A204.1 (cell line): ENCODE results near the gene STARD10.
"Not testable (repeated sequence)": the region's sequence is repeated elsewhere in the genome, so short reads cannot be mapped to it uniquely, and the experiment has no call there.

Experiments
- FAIRE-seq: peaks from 2 replicates; lab custom pipeline; 2012; peaks lifted over from hg19 to GRCh38; lab: Jason Lieb, UNC

The STARD10 gene

DNA sequence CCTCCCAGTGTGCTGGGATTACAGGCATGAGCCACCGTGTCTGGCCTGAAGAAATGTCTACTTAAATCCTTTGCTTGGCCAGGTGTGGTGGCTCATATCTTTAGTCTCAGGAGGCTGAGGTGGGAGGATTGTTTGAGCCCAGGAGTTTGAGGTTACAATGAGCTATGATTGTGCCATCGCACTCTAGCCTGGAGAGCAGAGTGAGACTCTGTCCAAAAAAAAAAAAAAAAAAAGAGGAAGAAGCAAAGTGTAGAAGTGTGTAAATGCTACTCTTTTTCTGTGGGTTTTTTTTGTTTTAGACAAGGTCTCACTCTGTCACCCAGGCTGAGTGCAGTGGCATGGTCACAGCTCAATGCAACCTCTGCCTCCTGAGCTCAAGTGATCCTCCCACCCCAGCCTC is 13.9 kb upstream of the STARD10 start:
- FAIRE-seq = no peak

DNA sequence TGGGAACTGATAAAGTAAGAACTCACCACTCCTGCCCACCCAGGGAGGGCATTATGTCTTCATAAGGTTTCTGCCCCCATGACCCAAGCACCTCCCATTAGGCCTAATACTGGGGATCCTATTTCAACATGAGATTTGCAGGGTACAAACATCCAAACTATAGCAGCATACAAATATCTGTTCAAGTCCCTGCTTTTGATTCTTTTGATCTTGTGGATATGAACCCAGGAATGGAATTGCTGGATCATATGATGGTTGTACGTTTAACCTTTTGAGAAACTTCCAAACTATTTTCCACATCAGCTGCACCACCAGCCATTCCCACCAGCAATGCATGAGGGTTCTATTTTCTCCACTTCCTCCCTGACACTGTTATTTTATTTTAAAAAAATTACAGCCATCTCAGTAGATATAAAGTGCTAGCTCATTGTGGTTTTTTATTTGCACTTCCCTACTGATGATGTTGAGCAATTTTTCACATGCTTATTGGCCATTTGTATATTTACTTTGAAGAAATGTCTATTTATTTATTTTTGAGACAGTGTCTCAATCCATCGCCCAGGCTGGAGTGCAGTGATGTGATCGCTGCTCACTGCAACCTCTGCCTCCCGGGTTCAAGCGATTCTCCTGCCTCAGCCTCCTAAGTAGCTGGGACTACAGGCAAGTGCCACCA is 13.3 kb upstream of the STARD10 start:
- FAIRE-seq = no peak

DNA sequence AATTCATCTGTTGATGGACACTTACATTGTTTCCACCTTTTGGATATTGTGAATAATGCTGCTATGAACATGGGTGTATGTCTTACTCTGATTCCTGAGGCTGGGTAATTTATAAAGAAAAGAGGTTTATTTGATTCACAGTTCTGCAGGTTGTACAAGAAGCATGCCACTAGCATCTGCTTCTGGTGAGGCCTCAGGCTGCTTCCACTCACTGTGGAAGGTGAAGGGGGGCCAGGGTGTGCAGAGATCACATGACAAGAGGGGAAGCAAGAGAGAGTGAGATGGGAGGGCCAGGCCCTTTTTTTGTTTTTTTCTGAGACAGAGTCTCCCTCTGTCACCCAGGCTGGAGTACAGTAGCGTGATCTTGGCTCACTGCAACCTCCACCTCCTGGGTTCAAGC is 12.5 kb upstream of the STARD10 start:
- FAIRE-seq = not testable (repeated sequence)

DNA sequence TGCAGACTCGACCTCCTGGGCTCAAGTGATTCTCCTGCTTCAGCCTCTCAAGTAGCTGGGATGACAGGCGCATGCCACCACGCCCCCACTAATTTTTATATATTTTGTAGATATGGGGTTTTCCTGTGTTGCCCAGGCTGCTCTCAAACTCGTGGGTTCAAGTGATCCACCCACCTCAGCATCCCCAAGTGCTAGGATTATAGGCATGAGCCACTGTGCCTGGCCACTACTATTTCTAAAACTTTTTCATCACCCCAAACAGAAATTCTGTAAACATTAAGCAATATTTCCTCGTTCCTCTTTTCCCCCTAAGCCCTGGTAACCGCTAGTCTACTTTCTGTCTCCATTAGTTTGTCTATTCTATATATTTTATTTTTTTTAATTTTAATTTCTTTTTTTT is 11.4 kb upstream of the STARD10 start:
- no peak for FAIRE-seq

DNA sequence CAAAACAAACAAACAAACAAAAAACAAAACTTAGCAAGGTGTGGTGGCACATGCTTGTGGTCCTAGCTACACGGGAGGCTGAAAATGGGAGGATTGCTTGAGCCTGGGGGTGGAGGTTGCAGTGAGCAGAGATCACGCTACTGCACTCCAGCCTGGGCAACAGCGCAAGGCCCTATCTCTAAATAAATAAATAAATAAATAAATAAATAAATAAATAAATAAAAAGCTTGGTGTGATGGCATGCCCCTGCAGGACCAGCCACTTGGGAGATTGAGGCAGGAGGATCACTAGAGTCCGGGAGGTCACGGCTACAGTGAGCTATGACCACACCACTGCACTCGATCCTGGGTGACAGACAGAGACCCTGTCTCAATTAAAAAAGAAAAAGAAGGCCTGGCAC is 9.0 kb upstream of the STARD10 start:
- FAIRE-seq = no peak

DNA sequence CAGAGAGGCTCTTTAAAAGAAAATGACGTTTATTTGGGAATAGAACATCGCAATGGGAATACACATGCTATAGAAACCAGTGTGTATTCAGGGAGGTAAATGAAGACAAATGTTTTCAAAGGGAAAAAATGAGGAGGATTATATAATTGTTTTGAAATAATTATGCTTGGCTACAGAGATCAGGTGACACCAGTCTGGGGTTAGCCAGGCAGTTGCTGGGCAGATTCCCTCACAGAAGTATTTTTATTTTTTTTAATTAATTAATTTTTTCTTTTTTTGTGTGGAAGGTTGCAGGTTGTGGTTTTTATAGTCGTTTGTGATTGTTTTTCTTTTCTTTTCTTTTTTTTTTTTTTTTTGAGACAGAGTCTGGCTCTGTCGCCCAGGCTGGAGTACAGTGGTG is 5.6 kb upstream of the STARD10 start:
- no peak for FAIRE-seq

DNA sequence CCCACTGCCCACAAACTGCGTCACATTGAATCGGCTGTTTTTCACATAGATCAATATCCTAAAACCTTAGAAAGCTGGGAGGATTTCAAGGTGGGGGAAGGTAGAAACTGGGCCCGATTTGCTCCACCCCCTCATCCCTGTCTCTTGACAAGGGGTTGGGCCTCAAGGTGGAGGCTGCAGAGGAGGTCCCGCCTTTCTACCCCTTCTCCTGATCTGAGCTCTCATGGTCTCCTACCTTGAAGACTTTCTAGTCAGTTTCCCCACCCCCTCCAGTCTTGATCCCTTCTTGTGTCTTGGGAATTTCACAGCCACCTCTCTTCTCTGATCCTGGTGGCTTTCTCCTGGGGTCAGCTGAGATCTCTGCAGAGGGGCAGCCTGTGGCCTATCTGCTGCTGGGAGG is 4.5 kb upstream of the STARD10 start:
- FAIRE-seq = no peak

DNA sequence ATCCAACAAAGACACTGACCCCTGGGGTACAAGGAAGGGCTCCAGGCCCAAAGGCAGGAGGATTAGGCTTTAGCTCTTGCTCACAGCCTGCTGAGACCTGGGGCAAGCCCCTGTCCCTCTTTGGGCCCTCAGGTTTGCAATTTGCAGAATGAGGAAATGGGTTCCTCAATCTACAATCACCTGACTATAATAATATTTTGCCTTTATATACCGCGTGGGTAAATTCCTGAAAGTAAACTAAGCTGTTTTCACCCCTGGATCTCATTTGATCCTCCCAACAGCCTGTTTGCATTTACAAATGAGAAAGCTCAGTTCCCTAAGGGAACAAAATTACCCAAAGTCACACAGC is 797 bp downstream of the STARD10 start:
- FAIRE-seq = no peak

DNA sequence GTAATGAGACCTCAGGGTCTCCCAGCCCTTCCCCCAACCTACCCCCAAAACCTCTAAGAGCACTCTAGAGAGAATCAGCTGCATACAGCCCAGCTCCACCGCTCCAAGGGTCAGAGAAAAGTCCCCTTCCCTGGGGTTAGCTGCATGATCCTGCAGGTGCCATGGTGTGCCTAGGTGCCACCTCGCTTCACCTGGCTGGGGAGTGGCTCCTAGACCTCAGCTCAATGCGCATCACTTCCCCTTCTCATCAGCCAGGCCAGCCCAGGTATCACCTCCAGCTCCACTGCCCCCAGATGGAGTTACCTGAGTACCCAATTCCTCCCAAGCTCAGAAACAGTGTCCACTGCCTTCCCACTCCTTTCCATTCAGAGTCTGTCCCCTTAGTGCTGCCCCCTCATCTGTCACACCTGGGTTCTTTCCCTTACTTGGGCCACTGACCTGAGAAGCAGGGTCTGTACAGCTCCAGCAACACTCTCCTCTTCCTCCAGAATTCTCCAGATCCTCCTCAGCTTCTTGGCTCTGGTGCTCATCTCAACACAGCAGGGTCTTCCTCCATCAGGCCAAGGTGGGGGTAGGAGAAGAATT is 1.3 kb downstream of the STARD10 start:
- no peak for FAIRE-seq

DNA sequence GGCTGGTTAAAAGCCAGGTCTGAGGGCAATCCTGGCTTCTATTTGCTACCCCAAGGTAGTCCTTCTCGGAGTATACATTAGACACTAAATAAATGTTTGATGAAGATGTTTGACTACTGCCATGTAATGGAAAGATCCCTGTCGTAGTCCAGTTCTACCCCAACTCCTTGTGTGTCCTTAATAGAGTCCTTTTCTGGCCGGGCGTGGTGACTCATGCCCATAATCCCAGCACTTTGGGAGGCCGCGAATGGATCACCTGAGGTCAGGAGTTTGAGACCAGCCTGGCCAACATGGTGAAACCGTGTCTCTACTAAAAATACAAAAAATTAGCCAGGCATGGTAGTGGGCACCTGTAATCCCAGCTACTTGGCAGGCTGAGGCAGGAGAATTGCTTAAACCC is 2.6 kb downstream of the STARD10 start:
- FAIRE-seq = not testable (repeated sequence)

DNA sequence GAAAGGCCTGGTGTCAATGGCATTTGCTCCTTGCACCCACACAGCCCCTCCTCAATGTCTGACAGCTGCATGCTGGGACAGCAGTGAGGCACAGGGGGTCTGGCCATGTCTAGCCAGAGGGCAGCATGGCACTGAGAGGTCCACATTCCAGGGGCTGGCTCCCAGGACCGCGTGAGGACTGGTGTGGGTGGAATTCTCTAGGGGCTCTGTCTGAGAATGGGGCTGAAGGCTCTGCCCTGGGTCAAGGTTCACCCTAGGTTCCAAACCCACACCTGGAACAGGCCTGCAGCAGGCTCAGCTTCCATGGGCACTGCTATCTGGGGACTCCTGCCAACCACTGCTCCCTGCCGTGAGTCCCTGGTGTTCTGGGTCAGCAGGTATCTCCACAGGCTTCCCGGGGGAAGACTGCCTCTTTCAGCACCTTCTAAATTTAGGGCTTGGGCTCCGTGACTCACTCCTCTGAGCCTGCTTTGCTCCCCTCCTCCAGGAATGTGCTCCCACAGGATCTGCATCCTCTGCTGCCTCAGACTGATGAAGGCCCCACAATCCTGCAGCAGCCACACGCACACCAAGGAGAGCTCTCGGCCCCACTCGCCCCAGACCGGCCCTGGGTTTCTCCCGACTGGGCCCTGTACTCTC is 4.2 kb downstream of the STARD10 start:
- no peak for FAIRE-seq

DNA sequence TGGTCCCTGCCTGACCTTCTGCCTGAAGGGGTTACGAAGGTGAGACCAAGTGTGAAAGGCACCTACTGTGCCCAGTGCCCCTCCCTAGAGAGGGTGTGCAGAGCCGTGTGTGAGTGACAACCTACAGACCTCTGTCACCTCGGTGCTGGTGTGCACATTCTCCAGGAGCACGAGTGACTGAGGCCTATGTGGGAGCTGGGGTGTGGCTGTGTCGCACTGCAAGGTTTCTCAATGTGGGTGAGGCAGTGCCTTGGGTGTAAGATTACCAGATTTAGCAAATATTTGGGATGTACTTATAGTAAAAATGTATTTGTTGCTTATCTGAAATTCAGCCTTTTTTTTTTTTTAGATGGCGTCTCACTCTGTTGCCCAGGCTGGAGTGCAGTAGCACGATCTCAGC is 5.6 kb downstream of the STARD10 start:
- FAIRE-seq = no peak

DNA sequence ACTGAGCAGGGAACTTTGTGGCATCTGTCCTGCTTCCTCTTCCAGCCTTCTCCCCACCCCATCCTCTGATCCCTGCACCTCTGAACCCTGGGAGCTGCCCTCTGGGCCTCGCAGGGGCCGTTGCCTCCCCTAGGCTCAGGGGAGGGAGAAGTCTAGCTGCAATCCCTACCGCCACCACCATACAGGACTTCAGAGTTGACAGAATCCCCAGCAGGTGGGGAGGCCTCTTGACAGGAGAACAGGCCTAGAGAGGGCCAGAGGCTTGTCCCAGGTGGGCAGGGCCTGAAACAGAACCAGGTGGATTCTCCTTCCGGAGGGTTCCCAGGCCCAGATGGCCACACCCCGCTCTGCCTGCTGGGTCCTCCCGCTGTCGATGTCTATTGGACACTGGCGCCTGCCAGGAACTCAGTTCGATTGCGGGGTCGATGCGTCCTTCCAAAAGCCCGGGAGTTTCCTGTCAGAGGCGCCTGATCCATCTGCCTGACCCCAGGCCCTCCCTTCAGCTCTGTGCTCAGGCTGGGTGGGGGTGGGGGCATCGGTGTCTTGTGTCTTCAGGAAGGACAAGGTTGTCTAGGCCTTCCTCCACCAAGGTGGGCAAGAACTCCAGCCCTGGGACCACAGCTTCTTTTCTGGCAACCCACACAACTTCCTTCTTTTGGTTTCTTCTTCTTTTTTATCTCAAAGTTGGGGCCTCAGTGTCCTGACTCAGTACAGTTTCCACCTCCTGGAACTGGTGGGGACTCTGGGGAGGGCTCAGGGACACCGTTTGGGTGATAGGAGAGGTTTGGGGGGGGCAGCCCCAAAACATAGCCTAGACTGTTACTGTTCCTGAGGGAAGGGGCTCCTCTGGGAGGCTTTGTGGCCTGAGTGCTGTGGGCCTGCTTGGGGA is 6.4 kb downstream of the STARD10 start:
- no peak for FAIRE-seq

DNA sequence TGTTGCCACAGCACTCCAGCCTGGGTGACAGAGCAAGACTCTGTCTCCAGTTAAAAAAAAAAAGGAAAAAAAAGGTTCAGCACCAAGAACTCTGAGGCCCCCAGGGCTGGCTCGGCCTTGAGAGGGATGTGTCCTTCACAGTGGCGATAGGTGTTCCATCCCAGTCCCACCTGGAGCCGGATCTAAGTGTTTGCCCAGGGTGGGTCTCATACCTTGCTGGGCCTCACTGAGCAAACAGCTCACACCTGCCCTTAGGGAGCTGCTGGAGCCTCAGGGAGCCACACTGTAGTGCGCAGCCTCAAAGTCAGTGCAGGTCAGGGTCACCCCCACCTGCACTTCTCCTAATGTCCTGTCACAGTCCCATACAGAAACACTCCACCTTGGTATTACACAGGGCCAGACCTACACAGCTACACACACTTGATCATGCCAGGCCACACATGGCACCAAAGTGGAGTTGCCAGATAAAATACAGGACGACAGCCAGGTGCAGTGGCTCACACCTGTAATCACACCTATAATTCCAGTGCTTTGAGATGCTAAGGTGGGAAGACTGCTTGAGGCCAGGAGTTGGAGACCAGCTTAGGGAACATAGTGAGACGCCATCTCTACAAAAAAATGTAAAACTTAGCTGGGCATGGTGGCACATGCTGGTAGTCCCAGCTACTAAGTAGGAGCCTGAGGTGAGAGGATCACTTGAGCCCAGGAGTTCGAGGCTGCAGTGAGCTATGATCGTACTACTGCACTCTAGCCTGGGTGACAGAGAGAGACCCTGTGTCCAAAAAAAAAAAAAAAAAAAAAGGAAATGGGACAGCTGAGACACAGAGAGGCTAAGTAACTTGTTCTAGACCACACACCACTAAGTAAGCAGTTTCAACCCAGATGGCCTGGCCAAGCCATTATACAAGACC is 7.3 kb downstream of the STARD10 start:
- FAIRE-seq = no peak

DNA sequence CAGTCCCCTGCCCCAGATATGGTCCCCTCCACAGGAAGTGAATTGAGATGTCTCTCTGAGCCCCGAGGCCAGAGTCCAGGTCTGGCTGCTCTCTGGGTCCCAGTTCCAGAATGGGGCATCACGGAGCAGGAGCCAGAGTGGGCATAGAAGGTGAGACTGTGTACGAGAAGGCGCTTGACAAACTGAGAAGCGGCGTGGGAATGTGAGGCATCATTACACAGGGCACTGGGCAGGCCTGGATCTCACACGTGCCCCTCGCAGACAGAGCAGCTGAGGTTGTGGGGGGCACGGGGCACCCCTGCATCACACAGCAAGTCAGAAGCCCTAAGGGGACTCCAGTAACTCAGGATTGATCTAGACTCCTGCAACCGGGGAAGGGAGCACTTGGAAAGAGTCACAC is 9.2 kb downstream of the STARD10 start:
- no peak for FAIRE-seq

DNA sequence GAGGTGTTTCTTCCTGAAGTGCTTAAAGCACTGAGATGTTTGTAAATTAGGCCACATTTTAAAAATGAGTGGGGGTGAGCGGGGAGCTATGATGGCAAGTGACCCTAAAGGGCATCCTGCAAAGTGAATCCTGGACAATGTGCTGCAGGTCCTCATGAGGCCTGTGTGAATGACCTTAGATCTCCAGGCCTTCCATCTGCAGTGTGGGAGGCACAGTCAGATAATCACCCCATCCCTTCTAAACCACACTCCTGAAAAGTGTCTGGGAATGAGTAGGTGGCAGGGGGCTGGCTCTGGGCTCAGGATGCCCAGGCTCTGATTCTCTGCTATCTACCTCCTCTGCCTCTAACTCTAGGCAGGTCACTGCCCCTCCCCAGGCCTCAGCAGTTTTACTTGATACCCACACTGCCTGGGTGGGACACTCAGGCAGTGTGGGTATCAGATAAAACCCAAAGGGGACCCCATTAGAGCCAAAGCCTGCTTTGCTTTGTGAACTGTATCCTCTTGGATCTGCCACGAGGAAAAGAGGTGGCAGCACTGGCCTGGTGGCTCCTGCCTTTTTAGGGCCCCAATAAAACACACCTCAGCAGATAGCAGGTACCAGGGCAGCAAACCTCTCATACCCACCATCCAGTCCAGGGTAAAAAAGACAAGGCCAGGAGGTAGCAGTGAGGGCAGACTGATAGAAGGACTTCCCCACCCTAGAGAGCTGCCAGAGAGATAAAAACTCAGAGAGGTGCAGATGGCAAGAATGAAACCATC is 10.5 kb downstream of the STARD10 start:
- FAIRE-seq = no peak

DNA sequence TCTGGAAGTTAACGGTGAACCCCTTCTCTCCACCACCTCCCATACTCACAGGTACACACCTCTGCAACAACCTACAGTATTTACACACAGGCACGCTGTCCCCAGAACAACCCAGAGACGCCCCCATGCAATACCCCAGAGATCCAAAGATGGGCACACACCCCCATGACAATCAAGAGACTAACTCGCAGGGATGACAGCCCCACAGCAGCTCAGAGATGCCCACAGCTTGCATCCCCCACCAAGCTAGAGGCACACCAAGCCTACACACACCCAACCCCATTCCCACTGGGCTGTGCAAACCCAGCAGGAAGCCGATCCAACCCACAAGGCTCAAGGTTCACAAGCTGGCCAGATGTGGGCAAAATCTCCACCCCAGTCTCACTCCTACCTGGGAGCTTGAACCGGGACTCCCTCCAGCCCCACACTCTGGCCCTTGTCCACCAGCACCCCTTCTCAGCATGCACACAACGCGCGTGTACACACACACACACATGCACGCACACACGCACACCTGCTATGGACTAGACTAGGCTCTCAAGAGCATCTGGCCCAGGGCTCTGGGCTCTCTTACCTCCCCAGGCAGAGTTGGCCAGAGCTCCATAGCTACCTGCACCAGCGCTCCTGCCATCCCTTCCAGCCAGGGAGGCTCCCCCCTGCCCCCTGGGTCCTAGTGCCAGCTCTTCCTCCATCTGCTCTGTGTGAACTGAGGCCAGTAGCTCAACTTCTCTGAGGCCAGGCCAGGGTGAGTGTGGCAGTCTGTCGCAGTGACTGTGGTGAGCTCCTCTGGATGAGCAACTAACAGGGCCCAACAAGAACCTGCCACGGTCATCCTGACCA is 11.5 kb downstream of the STARD10 start:
- FAIRE-seq = no peak

DNA sequence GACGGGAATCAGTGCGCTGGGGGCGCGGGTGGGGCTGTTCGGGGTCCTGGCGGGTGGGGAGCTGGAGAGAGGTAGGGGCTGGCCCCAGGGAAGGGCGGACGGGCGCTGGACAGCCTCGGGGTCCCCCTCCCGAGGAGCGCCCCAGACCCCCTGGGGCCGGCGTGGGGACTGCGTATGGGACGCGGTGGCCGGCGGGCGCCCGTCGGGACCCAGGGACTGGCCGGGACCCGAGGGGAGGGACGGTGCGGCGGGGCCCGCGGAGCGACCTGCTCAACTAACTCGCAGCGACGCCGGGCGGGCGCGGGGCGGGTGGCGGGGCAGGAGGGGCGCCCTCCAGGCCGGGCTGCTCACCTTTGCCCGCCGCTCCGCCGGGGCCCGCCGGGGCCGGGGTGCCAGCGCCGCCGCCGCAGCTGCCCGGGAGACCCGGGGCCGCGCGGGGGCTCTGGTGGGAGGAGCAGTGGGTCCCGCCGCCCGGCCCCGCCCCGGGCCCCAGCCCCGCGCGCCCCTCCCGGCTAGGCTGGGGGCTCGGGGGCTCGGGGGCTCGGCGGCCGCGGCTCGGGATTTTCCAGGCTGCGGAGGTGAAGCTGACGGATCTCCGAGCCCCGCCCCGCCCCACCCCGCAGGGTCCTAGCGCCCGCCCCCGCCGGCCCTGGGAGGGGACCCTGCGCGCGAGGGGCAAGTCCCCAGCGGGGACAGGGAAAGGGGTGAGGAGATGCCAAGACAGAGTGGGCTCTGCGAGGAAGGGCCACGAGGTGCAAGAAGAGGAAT is 12.3 kb downstream of the STARD10 start:
- no peak for FAIRE-seq

DNA sequence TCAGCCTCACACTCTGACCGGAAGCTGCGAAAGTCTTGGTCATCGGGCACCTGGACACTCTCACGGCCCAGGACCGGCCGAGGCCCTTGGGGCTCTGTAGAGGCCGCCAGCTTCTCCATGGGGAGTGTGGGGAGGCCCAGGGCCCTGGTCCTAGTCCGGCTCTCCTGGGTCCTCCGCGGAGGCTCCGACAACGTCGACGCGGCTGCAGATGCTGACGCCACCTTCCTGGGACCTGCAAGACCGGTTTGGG is 12.9 kb downstream of the STARD10 start:
- no peak for FAIRE-seq
